GM19240 (cell line): ENCODE data around the gene HCK.
"Not testable (repeated sequence)": the region's sequence is repeated elsewhere in the genome, so short reads cannot be mapped to it uniquely, and the experiment has no call there.

Source experiments
- DNase-seq: peaks from one replicate; pipeline ENCODE4 v3.0.0; 2011; ENCODE audit warnings: low spot score; ENCODE audit not compliant: insufficient read length

Gene HCK

DNA sequence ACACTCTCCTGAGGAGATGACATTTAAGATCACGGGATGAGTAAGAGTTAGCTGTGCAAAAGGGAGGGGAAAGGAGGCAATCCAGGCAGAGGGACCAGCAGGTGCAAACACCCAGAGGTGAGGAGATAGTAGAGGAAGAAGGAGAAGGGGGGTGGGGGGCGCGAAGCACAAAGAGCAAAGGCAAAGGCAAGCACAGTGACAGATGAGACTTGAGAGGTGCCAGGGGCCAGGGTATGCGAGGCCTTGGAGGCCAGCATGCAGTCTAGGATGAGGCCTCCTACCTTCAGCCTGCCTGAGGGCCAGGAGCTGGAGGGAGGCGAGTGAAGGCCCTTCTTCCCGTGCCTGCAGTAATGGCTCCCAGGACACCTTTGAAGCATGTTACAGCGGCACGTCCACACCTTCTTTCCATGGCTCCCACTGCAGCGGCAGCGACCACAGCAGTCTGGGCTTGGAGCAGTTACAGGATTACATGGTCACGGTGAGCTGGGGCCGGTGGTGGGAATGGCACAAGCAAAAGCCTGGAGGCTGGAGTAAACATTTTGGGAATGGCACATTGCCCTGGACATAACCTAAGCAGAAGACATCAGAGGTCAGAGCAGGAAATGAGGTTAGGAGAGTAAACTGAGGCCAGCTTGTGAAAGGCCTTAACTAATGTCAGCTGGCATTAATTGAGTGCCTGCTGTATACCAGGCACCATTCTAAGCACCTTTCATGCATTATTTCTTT, 23.2 kb upstream of the HCK start:
- DNase-seq: no peak

- no peak for DNase-seq
These were observed 22.5 kb upstream of the HCK start for GRCh38 chr20:32029561-32029960.

GRCh38 chr20:32031007-32031958, 20.8 kb upstream of the HCK start:
- DNase-seq: no peak

DNA sequence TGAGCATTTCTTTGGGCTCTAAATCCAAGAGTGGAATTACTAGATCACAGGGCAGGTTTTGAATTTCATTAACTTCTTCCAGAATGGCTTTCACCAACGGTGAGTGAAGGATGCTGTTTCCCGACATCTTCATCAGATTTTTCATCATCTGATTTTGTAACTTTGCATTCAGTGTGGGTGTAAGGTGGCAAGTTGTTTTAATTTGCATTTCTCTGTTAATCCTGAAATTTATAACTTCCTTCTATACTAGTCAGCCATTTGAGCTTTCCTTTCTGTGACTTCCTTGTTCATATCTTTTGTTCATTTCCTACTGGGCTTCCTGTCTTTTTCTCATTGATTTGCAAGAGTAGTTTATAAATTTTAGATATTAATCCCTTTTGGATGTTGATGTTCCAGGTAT, 18.7 kb upstream of the HCK start:
- no peak for DNase-seq

DNA sequence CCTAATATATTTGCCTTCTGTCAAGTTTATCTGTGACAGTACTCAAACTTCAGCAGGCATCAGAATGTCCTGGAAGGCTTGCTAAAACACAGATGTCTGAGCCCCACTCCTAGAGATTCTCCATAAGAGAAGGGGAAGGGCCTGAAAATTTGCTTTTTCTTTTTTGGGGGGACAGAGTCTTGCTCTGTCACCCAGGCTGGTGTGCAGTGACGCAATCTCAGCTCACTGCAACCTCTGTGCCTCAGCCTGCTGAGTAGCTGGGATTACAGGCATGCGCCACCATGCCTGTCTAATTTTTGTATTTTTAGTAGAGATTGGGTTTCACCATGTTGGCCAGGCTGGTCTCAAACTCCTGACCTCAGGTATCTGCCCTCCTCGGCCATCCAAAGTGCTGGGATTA, 18.3 kb upstream of the HCK start:
- DNase-seq: not testable (repeated sequence)

- DNase-seq: no peak
These were observed 17.2 kb upstream of the HCK start for GRCh38 chr20:32034581-32035425.

GRCh38 chr20:32035426-32035779, 16.6 kb upstream of the HCK start:
- DNase-seq: no peak

DNA sequence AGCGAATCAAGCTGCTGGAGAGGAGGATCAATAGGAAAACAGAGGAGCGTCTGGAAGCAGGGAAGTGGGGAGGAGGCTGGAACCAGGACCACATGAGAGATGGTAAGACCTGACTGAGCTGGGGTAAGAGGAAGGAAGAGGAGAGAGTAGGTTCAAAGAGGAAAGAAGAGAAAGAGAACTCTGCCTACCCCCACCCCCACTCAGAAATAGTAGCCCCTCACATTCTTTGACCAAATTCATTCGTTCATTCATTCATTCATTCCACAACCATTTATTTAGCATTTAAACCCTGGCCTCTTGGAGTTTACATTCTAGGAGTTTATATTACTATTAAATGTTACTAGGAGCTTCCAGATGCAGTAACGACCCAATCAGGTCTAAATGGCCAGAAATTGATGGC, 15.8 kb upstream of the HCK start:
- DNase-seq: no peak

- DNase-seq: no peak
These were observed 15.1 kb upstream of the HCK start for GRCh38 chr20:32036716-32037485.

DNA sequence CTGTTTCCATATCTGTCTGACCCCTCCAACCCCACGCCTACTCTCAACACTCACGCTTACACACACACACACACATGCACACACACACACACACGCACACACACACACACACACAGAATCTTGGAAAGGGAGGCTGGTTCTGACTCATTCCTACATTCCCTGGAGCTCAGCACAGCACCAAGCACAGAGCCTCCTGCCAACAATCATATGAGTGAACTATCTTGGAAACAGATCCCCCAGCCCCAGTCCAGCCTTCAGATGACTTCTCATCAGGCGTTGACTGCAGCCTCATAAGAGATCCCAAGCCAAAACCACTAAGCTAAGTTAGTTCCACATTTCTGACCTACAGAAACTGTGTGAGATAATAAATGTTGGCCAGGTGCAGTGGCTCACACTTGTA, 14.1 kb upstream of the HCK start:
- no peak for DNase-seq

GRCh38 chr20:32040142-32040953, 11.7 kb upstream of the HCK start:
- no peak for DNase-seq

DNA sequence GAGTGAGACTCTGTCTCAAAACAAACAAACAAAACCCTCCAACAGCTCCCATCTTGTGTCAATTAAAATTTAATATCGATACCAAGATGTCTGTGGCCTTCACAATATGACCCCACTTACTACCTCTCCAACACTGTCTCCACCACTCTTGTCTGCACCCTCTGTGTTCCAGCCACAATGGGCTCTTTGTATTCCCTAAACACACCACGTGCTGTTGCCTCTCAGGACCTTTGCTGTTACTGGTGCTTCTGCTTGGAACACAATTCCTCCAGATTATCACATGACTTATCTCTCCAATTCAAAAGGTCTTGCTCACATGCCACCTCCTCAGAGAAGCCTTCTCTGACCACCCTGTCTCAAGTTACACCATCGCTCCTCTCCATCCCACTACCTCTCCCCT, 6.0 kb upstream of the HCK start:
- no peak for DNase-seq

DNA sequence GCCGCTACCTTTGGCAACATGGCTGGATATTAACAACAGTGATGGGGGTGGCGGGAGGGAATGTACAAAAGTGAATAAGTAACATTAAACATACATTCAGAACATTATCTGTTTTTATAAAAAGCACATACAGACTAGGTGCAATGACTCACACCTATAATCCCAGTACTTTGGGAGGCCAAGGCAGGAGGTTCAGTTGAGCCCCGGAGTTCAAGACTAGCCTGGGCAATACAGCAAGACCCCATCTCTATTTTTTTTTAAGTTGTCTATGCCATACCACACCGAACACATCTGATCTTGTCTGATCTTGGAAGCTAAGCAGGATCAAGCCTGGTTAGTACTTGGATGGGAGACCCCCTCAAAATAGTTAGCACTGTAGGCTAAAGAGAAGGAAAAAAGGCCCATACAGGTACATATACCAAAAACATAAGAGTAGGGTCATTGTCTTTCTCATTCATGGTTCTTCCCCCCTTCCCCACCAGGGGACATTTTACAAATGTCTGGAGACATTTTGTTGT, 1.7 kb upstream of the HCK start:
- no peak for DNase-seq

DNA sequence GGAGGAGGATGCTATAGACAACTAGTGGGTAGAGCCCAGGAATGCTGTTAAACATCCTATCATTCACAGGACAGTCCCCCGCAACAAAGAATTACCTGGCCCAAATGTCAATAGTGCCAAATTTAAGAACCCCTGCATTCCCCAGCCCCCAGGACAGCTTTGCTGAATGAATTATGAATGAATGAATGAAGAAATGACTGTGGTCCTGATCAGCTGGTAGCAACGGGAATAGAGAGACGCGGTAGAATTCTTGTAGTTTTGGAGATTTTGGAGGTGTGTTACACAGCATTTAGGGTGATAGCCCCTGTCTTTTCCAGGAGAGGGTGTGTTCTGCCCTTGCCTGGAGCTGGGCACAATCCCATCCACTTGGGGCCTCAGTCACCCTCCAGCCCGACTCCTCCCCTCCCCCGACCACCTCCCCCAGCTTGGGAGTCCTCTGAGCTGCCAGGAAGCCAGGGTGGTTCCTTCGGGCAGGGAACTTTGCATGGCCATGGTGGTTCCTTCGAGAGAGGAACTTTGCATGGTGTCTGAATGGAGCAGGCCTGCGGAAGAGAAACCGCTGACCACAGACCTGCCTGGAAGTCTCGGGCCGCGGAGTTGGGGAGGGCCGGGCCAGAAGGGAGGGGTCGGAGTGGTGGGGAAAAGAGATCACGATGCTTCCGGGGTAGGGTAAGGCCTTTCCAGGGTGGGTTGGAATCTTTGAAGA, 1.0 kb upstream of the HCK start:
- no peak for DNase-seq

DNA sequence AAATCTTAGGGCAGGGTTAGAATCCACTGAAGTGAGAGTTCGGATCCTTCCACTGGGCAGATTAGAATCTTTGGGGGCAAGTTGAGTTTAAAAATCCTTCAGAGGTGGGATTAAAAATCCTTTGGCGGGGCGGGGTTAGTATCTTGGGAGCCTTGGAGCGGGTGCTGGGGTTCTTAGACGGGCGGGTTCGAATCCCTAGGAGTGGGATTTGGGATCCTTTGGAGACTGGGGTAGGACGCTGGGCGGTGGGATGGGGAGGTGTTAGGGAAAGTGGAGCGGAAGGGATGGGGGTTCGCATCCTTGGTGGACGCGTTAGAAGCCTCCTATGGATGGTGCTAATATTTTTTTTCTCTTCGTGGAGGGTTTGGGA, 337 bp upstream of the HCK start:
- DNase-seq: no peak

DNA sequence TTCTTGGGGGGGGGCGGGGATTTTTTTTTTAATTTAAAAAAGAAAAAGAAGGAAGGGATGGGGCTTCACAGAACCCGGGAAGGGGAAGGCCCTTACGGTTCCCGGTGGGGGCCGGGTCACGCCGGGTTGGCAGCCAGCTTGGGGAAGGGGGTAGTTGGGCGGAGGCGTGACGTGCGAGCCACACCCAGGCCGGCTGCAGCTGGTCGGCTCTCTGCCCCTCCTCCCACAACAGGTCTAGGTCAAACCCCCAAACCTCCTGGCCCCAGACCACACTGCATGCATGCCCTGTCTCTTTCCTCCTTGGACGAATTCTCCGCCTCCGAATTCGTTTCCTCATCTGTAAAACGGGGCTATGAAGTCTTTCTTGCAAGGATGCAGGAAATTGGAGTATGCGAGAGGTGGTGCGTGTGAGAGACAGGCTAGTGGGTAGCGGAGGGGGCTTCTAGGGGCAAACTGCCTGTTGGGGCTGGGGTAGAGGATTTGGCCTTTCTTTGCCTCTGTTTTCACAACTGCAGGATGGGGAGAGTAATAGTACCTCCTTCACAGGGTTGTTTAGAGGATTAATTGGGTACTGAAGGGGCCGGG, 828 bp downstream of the HCK start:
- no peak for DNase-seq

- DNase-seq: no peak
These were observed 1.6 kb downstream of the HCK start for GRCh38 chr20:32053648-32054047.

- DNase-seq: no peak
These were observed 4.9 kb downstream of the HCK start for GRCh38 chr20:32056708-32057483.
